ENCODE results near the gene TXNL4A.

DNA sequence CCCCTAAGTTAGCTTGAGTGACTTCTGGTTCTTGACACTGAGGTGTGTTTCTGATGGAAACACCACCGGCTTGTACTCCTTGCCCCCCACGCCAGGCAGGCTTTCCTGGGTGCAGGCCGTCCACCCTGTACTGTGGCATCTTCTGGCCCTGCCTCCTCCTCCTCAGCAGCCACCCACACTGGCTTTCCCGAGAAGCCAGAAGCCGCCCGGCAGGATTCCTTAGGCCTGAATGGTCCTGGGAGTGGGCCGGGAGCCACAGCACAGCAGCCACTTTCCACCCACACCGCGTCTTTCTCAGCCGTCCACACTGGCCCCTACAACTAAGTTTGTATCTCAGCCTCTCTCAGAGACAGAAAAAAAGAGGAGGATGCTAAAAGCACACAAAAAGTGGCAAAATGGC lies 26.1 kb downstream of the TXNL4A start:
- TF ChIP-seq, protein P1, sequence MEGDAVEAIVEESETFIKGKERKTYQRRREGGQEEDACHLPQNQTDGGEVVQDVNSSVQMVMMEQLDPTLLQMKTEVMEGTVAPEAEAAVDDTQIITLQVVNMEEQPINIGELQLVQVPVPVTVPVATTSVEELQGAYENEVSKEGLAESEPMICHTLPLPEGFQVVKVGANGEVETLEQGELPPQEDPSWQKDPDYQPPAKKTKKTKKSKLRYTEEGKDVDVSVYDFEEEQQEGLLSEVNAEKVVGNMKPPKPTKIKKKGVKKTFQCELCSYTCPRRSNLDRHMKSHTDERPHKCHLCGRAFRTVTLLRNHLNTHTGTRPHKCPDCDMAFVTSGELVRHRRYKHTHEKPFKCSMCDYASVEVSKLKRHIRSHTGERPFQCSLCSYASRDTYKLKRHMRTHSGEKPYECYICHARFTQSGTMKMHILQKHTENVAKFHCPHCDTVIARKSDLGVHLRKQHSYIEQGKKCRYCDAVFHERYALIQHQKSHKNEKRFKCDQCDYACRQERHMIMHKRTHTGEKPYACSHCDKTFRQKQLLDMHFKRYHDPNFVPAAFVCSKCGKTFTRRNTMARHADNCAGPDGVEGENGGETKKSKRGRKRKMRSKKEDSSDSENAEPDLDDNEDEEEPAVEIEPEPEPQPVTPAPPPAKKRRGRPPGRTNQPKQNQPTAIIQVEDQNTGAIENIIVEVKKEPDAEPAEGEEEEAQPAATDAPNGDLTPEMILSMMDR (IDR thresholded peaks at IDR 0.05; ENCODE audit: insufficient read depth, low read length, poor library complexity, severe bottlenecking): no peak
- no peak for TF ChIP-seq EZH2phosphoT487 (conservative IDR thresholded peaks at IDR 0.05; ENCODE audit: low read length)

All from SU-DHL-6 (cell line).